Measurements from ENCODE around the gene WSCD1.

DNA sequence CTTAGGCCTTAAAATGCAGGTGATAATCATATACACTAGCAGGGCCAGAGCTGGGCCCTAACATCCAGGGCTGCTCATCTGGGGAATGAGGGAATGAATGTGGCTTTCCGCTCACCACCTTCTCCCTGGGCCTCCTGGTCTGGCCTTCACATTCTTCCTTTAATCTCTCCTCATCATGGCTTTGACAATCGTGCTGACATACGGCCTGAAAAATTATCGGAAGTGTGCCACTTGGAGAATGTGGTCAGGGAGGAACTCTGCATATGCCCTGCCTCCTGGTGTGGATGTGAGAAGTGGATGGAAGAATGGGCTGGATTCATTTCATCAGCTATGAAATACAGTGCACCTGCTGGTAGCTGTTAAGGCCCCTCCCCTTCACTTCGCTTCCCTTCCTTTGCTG is 2.4 kb downstream of the WSCD1 start:
- TF ChIP-seq CTCF (IDR thresholded peaks at IDR 0.05; ENCODE audit: low read depth, low read length, poor library complexity, severe bottlenecking): no peak
- TF ChIP-seq EZH2phosphoT487 (IDR thresholded peaks at IDR 0.05; ENCODE audit: borderline replicate concordance, low read length): no peak

Measured in DOHH2 (cell line).